SJCRH30 (cell line): Measurements from ENCODE around the gene TSEN54. TPM values are rescaled to one million over a fixed set of nuclear protein-coding genes. Genes with fewer than 3 reads are reported as not detected.

Experiments
- DNase-seq, 2 experiments: peaks; one replicate each; pipeline ENCODE4 v3.0.0-alpha.2; 2015 to 2020
- H3K27ac ChIP-seq: fragments of 250-450 bp; sonication (Bioruptor Pico); 2 replicates; pipeline ENCODE4 v1.5.1; 2020; ENCODE audit warnings: mild to moderate bottlenecking, moderate library complexity
- H3K27me3 ChIP-seq: fragments of 250-450 bp; sonication (Bioruptor Pico); 2 replicates; pipeline ENCODE4 v1.5.1; 2020; ENCODE audit warnings: mild to moderate bottlenecking, moderate library complexity
- H3K36me3 ChIP-seq: fragments of 250-450 bp; sonication (Bioruptor Pico); 2 replicates; pipeline ENCODE4 v1.5.1; 2020; ENCODE audit warnings: mild to moderate bottlenecking, moderate library complexity
- H3K4me1 ChIP-seq: fragments of 250-450 bp; sonication (Bioruptor Pico); 2 replicates; pipeline ENCODE4 v1.5.1; 2020; ENCODE audit warnings: mild to moderate bottlenecking, moderate library complexity
- H3K4me3 ChIP-seq: fragments of 250-450 bp; sonication (Bioruptor Pico); 2 replicates; pipeline ENCODE4 v1.5.1; 2020; ENCODE audit warnings: mild to moderate bottlenecking, moderate library complexity
- H3K9me3 ChIP-seq: fragments of 250-450 bp; sonication (Bioruptor Pico); replicated peaks from 2 replicates; pipeline ENCODE4 v1.5.1; 2020; ENCODE audit warnings: mild to moderate bottlenecking, moderate library complexity
- total RNA-seq: library from RNA; depleted of rRNA; stranded (reverse); fragments of >200 nt; shearing (Covaris generic); gene quantifications from 2 replicates; pipeline ENCODE4 v1.2.3, GENCODE V29; 2014

The TSEN54 gene
- total RNA-seq, 1 experiment from 2014 or later: 44.8 TPM

GRCh38 chr17:75525806-75526554 lies 9.7 kb downstream of the TSEN54 start:
- Histone ChIP-seq H3K27me3 (no peaks in the 10 kb centered on the region), H3K4me1 (peaks cover under 1% of the 10 kb centered on the region; the same call in 1 of the 2 replicates), H3K27ac (no peak overlapping the region), H3K36me3 (peaks cover 21% of the 10 kb centered on the region), H3K9me3 (no peaks in the 10 kb centered on the region), H3K4me3 (no peak overlapping the region)
- DNase-seq: no peak

GRCh38 chr17:75526555-75527270 lies 10.4 kb downstream of the TSEN54 start:
- H3K4me1 ChIP-seq: peaks cover 4% of the 10 kb centered on the region; the same call in 1 of the 2 replicates
- H3K36me3 ChIP-seq: peaks cover 21% of the 10 kb centered on the region
- H3K4me3 ChIP-seq: no peak overlapping the region
- H3K27me3 ChIP-seq: no peaks in the 10 kb centered on the region
- no peak for DNase-seq
- no peak overlapping the region for H3K27ac ChIP-seq
- H3K9me3 ChIP-seq: no peaks in the 10 kb centered on the region

GRCh38 chr17:75530837-75531720 lies 14.8 kb downstream of the TSEN54 start:
- Histone ChIP-seq H3K36me3 (no peaks in the 10 kb centered on the region), H3K27me3 (no peaks in the 10 kb centered on the region; the same call in none of the 2 replicates), H3K27ac (no peak overlapping the region), H3K4me3 (no peak overlapping the region), H3K9me3 (no peaks in the 10 kb centered on the region), H3K4me1 (peaks cover 9% of the 10 kb centered on the region; the same call in 1 of the 2 replicates)
- peak in 1 of 2 experiments; percentile 33 for DNase-seq

- peaks cover 9% of the 10 kb centered on the region; the same call in 1 of the 2 replicates for H3K4me1 ChIP-seq
- no peak for DNase-seq
- no peaks in the 10 kb centered on the region for H3K9me3 ChIP-seq
- no peak overlapping the region for H3K4me3 ChIP-seq
- no peak overlapping the region for H3K27ac ChIP-seq
- H3K36me3 ChIP-seq: no peaks in the 10 kb centered on the region
- H3K27me3 ChIP-seq: peaks cover 6% of the 10 kb centered on the region
Measured at GRCh38 chr17:75531721-75532072, 15.4 kb downstream of the TSEN54 start.

- no peak overlapping the region for H3K4me3 ChIP-seq
- peak in 1 of 2 experiments; percentile 26 for DNase-seq
- peaks cover 18% of the 10 kb centered on the region for H3K27me3 ChIP-seq
- H3K9me3 ChIP-seq: no peaks in the 10 kb centered on the region
- H3K27ac ChIP-seq: no peak overlapping the region
- H3K36me3 ChIP-seq: no peaks in the 10 kb centered on the region
- peaks cover 9% of the 10 kb centered on the region; the same call in 1 of the 2 replicates for H3K4me1 ChIP-seq
Measured at GRCh38 chr17:75535119-75535537, 18.8 kb downstream of the TSEN54 start.

GRCh38 chr17:75535871-75536270 lies 19.5 kb downstream of the TSEN54 start:
- DNase-seq: no peak
- Histone ChIP-seq H3K27me3 (peaks cover 21% of the 10 kb centered on the region), H3K4me1 (peaks cover 9% of the 10 kb centered on the region; the same call in 1 of the 2 replicates), H3K9me3 (no peaks in the 10 kb centered on the region), H3K36me3 (no peaks in the 10 kb centered on the region), H3K4me3 (no peak overlapping the region), H3K27ac (no peak overlapping the region)

GRCh38 chr17:75536366-75536765 lies 20.0 kb downstream of the TSEN54 start:
- Histone ChIP-seq H3K4me3 (no peak overlapping the region), H3K9me3 (no peaks in the 10 kb centered on the region), H3K27ac (no peak overlapping the region), H3K4me1 (0 out of 2 replicates have a peak, but pooled peaks cover 5% of the 10 kb centered on the region), H3K36me3 (no peaks in the 10 kb centered on the region), H3K27me3 (peaks cover 24% of the 10 kb centered on the region)
- DNase-seq: no peak

GRCh38 chr17:75539967-75540729 lies 23.8 kb downstream of the TSEN54 start:
- H3K4me3 ChIP-seq: no peak overlapping the region
- no peaks in the 10 kb centered on the region for H3K9me3 ChIP-seq
- H3K27me3 ChIP-seq: peaks cover 50% of the 10 kb centered on the region
- H3K4me1 ChIP-seq: 0 out of 2 replicates have a peak, but pooled peaks cover 2% of the 10 kb centered on the region
- H3K27ac ChIP-seq: no peak overlapping the region
- DNase-seq: no peak
- no peaks in the 10 kb centered on the region for H3K36me3 ChIP-seq

- no peaks in the 10 kb centered on the region for H3K36me3 ChIP-seq
- H3K27me3 ChIP-seq: peaks cover 59% of the 10 kb centered on the region
Measured at GRCh38 chr17:75540923-75541503, 24.7 kb downstream of the TSEN54 start.

GRCh38 chr17:75542229-75542628 lies 25.9 kb downstream of the TSEN54 start:
- Histone ChIP-seq H3K4me3 (no peak overlapping the region), H3K4me1 (no peaks in the 10 kb centered on the region), H3K9me3 (no peaks in the 10 kb centered on the region), H3K27me3 (peaks cover 50% of the 10 kb centered on the region), H3K36me3 (no peaks in the 10 kb centered on the region), H3K27ac (no peak overlapping the region)
- DNase-seq: no peak

More at GRCh38 chr17:75540923-75541503, 24.7 kb downstream of the TSEN54 start:
- Histone ChIP-seq H3K4me1 (no peaks in the 10 kb centered on the region), H3K9me3 (no peaks in the 10 kb centered on the region), H3K27ac (no peak overlapping the region), H3K4me3 (no peak overlapping the region)
- DNase-seq: no peak

- H3K36me3 ChIP-seq: no peaks in the 10 kb centered on the region
- H3K4me3 ChIP-seq: no peak overlapping the region
- no peak overlapping the region for H3K27ac ChIP-seq
- no peak for DNase-seq
- peaks cover 48% of the 10 kb centered on the region for H3K27me3 ChIP-seq
- H3K9me3 ChIP-seq: no peaks in the 10 kb centered on the region
- H3K4me1 ChIP-seq: no peaks in the 10 kb centered on the region
Measured at GRCh38 chr17:75542728-75543336, 26.5 kb downstream of the TSEN54 start.

- H3K36me3 ChIP-seq: no peaks in the 10 kb centered on the region
- H3K4me1 ChIP-seq: peaks cover 3% of the 10 kb centered on the region; the same call in 1 of the 2 replicates
- H3K9me3 ChIP-seq: no peaks in the 10 kb centered on the region
- no peak for DNase-seq
- H3K27ac ChIP-seq: no peak overlapping the region
- no peak overlapping the region for H3K4me3 ChIP-seq
- peaks cover 48% of the 10 kb centered on the region for H3K27me3 ChIP-seq
Measured at GRCh38 chr17:75544250-75544649, 27.9 kb downstream of the TSEN54 start.

GRCh38 chr17:75546181-75546580 lies 29.9 kb downstream of the TSEN54 start:
- Histone ChIP-seq H3K9me3 (no peaks in the 10 kb centered on the region), H3K36me3 (no peaks in the 10 kb centered on the region), H3K27me3 (peaks cover 38% of the 10 kb centered on the region), H3K4me3 (no peak overlapping the region), H3K27ac (no peak overlapping the region), H3K4me1 (peaks cover 8% of the 10 kb centered on the region; the same call in 1 of the 2 replicates)
- DNase-seq: no peak
